Fibroblast of skin of right biceps (primary cell): Measurements from ENCODE around the gene FAM131C.
"Not testable (repeated sequence)": the region's sequence is repeated elsewhere in the genome, so short reads cannot be mapped to it uniquely, and the experiment has no call there.

Experiments used
- DNase-seq: peaks from one replicate; pipeline ENCODE4 v3.0.0-alpha.2; 2013

The FAM131C gene, protein sequence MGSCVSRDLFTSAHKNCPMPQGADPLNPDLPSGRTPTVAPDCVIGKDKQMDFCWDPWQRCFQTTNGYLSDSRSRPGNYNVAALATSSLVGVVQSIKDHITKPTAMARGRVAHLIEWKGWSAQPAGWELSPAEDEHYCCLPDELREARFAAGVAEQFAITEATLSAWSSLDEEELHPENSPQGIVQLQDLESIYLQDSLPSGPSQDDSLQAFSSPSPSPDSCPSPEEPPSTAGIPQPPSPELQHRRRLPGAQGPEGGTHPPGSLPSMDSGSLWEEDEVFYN

DNA sequence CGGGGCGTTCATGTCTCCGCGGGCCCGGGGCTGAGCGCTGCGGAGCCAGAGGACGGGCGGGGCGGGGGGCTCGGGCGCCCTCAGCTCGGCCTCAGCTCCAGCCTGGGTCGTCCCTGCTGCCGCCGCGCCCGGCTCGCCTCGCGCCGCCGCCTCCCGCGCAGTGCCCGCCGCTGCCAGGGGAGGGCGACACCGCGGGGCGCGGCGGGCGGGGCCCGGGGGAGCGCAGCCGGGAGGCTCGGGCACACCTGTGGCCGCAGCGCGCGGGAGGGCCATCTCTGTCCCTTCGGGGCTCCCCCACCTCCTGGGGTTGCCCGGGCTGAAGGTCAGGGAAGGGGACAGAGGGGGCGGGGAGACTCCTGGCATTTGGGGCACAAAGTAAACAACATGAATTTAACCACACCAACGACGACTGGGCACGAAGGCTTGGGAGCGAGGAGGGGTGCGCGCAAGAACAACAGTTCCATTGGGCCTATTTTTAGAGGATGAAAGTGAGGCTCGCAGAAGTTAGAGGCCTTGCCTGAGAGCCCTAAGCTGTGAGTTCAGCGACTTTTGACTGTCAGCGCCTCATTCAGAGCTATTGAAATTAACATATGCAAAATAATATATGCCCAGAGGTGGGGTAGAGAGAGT lies at the start of gene FAM131C:
TSS of gene FAM131C (minus strand) at position 162 of the 630 bp plus-strand sequence. CDS start 209 bp downstream, outside the sequence.
- peak; percentile 23 for DNase-seq

DNA sequence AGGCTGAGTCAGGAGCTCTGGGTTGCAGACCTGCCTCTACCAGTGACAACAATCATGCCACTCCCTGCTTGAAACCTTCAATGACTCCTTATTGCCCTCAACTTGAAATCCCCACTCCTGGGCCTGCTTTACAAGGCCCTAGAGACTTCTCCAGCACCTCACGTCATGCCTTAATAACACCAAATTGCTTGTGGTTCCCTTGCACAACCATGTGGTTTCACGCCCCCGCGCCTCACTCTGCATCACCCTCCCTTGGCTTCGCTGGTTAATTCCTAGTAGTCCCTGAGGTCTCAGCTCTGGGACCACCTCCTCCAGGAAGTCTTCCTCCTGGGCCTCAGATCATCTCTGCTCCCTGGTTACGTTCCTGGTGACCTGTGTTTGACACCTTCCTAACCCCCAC lies 49.5 kb upstream of the FAM131C start:
- DNase-seq, result peak; percentile 93

DNA sequence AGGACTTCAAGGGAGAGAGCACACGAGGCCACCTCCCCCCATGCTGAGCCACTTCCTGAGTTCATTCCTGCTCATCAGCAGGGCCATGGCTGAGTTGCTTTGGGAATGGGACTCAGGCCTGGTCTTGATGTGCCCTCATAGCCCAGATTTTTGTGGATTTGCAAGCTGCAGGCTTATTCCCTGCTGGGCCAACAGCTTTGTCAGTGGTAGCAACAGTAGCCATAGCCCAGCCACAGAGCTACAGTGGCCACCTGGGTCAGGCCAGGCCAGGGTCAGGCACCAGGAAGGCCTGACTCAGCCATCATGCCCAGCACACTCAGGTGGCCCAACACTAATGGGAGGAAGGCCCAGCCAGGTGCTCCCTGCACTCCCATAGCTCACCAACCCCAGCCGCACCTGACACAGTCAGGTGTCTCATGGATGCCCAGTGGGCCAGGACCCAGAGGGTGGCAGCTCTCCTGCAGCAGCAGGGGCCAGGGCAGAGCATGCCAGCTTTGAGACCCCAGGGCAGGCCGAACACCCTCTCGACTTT lies 49.0 kb upstream of the FAM131C start:
- DNase-seq, result peak; percentile 70

DNA sequence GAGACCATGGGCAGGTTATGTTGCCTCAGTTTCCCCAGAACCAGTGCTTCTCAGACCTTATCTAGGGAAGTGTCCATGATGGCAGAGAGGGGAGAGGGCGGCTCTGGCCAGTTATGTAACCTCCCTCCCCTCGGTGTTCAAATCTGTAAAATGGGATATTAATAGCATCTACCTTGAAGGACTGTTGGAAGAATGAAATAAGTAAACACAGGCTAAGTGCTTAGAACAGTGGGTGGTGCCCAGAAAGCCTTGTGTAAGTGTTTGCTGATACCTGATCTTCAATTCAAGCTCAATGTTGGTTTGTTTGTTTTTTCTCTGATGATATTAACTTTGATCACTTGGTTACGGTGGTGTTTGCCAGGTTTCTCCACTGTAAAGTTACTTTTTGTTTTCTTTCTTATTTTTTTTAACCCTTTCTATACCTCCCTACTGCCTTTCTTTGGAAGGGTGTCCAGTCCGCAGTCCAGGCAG lies 47.5 kb upstream of the FAM131C start:
- DNase-seq, result no peak

DNA sequence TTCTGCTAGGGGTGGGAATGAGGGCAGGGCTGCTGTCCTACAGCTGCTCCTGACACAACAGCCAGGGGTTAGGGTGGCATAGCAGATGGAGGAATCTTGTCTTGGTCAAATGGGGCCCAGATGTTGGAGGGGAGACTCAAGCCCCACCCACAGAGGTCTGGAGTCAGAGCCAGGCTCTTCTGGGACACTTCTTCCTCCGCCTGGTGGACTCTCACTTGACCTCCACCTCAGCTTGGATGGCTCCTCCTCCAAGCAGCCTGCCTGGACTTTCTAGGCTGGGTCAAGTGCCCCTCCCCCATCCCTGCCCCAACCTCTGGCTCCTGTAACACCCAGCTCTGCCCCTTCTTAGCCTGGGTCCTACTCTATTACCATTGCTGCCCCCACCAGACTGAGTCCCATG lies 47.0 kb upstream of the FAM131C start:
- DNase-seq, result no peak

DNA sequence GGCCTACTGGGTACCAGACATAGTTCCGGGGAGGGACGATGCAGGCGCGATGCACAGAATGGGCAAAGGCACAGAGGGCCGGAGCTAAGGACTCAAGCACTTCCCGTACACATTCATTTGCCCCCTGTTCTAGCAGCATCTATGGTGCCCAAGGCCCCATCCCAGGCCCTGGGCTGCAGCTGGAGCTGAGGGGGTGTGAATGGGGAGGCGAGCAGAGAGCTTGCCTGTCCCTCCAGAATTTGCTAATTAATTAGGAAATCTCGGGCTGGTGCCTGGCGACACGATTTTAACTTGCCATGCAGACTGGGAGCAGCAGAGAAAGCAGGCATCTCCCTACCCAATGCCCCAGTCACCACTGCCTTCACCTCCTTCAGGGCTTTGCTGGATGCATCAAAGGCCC lies 46.5 kb upstream of the FAM131C start:
- no peak for DNase-seq

DNA sequence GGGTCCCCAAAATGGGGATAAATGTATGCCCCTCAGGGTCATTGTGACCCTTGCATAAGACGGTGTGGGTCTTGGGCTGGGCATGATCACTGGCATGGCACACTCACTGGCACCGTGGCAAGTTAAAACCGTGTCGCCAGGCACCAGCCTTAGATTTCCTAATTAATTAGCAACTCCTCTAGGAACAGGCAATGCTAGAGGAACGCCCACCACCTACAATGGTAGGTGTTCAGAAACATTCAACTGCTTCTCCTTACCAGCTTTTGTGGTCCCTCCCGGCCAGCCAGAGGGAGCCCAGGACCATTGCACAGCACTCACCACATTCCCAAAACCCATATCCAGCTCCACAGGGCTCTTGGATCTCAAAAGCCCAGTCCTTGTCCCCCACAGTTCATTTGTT lies 46.1 kb upstream of the FAM131C start:
- no peak for DNase-seq

DNA sequence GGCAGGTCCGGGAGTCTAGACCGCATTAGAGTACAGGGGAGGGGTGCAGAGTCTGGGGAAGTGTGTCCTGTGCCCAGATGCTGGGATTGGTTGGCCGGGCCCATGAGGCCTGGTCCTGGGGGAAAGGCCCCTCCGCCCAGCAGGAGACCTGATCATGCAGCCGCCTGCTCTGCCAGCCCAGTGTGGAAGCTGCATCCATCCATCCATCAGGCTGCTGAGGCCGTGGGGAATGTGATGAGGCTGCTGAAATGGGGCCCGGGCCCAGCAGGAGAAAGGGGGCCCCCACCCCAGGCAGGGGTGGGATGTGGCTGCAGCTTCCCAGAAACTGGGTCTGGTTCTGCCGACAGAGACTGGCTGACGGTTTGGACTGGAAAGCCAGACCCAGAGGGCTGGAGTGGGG lies 45.3 kb upstream of the FAM131C start:
- DNase-seq, result no peak

DNA sequence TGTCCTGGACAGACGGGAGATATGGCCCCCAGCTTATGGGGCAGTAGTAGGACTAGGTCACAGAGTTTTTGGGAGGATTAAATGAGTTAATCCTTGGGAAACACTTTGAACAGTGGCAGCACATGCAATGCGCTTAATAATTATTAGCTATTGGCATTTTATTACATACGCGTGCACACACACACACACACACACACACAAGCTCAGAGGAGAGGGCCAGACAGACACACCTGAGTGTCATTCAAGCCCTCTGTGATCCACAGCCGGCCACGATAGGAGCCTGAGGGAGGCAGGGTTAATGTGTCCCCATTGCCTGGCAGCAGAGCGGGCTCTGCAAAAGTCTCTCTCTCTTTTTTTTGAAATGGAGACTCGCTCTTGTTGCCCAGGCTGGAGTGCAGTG lies 44.5 kb upstream of the FAM131C start:
- no peak for DNase-seq

DNA sequence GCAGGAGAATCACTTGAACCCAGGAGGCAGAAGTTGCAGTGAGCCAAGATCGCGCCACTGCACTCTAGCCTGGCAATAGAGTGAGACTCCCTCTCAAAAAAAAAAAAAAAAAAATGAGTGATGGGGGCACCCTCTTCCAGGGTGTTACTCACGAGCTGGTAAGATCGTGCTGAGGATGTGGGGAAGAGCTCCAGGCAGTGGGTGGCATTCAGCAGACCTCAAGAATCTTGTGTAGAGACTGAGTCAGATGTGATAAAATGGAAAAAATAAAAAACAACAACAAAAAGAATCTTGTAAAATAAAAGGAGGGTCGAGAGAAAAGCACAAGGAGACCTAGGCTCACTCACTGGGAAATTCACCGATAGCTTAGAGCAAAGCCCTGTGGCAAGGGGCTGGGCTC lies 43.9 kb upstream of the FAM131C start:
- DNase-seq, result peak; percentile 62

DNA sequence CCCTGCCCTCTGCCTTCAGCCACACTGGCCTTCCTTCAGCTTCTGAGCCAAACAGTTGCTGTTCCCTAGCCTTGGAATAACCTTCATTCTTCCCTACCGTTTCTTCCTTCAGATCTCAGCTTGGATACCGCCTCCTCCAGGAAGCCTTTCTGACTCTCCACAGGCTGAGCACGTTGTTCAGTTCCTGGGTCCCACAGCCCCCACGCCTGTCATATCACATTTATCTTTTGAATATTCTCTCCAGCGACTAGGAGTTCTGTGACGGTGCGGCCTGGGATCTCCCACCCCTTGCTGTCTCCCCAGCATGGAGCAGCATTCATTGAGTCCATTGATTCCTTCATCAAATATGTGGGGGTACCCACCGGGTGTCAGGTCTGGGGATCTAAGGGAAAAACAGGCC lies 43.2 kb upstream of the FAM131C start:
- DNase-seq, result no peak

DNA sequence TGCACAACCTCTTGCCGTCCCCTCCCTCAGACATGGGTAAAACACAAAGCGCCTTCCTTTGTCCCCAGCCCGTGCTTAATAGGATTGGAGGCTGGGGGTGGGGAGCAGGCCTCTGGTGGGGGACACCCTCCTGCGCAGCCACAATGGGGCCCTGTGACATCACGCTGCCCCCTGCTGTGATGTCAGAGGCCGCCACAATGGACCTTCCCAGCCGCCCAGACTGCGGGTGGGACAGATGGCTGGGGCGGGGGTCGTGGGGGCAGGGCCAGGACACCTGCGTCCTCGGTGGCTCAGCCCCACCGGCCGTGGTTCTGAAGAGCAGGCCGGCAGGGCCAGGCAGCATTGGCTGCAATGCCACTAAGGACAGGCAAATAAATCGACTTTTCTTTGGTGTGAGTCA lies 42.6 kb upstream of the FAM131C start:
- DNase-seq, result no peak

DNA sequence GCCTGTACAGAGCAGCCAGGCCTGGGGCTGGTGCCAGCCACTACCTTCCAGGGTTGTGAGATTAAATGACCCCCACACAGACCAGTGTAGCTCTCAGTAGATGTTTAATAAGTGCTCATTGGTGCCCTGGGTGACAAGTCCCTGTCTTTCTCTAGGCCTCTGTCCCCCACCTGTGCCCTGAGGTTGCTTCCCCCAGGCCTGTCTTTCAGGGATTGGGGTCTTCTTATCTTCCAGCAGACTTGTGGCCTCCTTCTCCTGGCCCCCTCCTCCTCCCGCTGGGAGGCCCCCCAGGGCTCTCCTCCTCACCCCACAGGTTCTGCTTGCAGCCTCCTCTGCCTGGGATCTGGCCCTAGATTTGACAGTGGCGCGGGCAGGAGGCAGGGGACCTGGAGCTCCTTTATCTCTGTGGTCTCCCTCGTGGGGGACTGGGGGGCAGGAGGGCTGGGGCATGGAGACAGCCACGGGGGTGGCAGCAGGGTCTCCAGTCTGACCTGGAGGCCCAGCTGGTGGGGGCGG lies 42.1 kb upstream of the FAM131C start:
- no peak for DNase-seq

DNA sequence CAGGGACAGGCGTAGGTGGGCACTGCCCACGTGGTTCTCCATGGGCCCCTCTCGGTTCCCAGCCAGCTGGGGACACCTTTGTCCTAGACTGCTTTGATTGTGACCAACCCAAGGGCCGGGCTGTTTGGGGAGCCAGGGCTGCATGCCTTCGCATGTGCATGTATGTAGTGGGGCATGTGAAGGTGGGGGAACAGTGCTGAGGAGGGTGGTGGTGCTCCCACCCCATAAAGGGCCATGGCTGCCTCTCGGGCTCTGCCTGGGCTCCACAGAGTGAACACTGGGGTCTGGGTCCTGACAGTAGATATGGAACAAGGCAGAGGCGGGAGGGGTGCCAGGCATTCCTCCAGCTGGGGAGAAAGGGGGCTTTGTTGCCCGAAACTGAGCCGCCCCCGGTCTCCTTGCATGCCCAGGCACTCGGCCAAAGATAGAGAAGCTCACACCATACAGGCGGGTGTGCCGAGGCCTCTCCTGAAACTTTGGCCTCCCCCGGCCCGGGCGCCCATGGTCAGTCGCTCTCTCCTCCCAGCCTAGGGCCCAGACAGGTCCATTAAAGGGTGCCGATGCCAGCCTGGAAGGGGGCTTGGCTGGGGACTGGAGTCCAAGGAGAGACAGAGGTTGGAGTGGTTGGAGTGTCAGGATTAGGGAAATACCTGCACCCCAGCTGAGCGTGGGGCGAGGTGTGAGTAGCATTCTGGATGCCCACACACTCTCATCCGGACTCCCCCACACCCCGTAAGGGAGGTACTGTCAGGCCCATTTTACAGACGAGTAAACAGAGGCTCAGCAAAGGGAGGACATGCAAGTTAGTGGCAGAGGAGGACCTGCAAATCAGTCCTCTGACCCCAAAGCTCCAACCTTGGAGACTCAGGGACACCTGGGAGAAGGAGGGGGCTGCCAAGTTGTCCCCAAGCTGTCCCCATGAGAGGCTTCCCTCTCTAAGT lies 41.3 kb upstream of the FAM131C start:
- DNase-seq, result no peak

DNA sequence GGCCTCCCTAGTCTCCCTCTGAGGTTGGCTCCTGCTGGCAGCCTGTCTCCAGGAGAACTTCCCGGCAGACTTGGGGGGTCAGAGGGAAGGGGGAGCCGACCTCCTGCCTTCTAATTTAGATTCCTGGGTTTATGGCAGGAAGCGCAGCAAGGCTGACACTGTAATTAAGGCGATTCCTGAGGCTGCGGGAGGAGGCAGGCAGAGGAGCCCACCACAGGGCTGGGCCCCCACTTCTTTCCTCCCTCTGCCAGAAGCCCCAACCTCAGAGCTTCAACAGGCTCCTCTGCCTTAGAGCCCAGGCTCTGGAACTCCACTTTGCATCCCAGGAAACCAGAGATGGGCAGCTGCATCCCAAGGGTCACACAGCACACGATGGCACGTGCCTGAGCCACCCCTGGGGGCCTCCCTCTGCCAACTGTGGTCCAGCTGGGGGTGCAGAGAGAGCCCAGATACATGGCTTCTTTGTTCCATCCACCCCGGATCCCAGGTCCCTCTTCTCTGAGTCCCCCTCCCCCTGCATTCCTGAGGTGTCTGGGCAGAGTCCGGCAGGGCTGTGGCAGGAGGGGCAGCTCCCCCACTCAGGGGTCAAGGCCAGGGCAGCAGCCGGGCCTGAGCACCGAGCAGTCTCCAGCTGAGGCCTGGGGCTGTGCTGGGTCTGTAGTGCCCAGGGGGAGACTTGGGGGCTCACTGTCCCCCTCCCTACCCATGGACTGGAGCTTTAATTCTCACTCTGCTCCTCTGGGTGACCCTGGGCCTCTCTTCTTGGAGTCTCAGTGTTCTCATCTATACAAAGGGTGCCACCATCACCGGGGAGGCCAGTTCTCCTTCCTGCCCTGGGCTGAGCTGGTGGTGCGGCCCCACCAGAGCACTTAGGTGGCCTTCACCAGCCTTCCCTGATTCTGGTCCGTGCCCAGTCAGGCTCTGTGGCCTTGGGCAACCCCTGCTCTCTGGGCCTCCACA lies 39.4 kb upstream of the FAM131C start:
- DNase-seq, result peak; percentile 60

DNA sequence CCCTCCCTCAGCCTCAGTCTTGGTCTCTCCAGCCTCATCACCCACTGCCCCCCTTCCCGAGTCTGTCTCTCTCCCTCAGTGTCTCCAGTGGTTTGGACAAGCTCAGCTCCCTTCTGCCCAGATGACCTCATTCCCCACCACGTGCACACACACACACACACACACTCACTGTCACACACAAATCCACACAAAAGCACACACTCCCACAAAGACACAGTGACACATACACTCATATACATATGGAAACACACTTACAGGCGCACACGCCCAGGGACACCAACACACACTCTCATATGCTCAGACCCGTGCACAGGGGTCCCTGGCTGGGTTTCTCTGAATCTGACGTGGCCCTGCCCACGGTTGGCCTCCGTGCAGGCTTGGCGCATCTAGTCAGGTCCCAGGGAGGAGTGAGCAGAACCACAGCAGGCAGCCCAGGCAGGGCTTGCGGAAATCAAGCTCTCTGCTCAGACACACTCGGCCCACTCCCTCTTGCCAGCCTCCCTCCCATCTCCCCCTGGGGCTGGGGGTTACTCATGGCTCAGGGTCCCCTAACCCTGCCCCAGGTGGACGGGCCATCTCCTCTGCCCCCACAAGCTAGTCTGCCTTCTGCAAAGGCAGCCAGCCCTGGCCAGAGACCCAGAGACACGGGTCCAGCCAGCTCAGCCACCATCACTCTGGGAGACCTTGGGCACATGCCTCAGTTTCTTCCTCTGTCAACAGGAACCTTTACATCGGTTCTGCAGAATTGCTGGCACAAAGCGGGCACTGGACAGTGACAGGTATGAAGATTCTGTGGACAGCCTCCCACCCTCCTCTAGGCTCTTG lies 38.5 kb upstream of the FAM131C start:
- peak; percentile 80 for DNase-seq

DNA sequence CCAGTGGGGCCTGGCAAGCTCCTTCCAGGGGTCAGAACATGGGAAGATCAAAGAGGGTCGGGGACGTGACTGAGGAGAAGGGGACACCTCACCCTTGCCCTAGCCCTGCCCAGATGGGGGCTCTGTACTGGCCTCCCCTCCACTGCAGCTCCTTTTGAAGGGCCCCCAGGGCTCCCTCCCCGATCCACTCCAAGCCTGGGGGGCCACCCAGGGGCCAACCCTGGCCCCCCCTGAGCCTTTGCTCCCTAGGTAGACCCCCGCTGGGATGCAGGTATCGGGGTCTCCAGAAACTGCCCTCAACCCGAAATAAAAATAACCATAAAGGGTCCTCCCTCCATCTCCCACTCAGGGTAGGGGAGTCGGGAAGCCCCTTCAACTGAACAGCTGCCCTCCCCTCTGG lies 37.4 kb upstream of the FAM131C start:
- DNase-seq, result no peak

DNA sequence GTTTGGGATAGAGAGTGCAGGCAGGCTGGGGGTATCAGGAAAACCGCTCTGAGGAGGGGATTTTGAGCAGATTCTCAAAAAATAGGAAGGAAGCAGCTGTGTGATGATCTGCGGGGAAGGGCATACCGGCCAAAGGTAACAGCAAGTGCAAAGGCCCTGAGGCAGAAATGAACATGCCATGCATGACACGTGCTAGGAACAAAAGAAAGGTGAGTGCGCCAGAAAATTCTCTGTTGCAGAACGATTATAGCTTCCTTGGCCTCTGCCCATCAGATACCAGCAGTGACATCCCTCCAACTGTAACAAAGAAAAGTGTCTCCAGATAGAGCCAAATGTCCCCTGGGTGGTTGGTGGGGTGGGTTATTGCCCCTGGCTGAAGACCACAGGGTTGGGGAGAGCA lies 37.0 kb upstream of the FAM131C start:
- no peak for DNase-seq

DNA sequence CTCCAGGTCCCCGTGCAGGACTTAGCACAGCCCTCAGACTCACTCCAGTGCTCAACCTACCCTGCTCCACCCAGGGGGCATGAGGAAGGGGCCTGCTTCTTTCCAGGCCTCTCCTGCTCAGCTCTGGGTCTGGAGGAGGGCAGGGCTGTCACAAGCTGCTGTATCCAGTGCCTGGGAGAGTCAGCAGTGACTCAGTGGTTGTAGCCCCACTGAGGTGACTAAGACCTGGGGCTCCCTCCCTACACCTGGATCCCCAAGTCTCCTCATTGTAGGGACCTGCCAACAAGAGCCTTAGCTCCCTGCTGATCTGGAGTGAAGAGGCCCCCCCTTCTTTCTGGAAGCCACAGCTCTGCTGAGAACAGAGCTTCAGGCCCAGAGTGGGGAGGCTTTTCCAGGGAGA lies 36.1 kb upstream of the FAM131C start:
- no peak for DNase-seq

DNA sequence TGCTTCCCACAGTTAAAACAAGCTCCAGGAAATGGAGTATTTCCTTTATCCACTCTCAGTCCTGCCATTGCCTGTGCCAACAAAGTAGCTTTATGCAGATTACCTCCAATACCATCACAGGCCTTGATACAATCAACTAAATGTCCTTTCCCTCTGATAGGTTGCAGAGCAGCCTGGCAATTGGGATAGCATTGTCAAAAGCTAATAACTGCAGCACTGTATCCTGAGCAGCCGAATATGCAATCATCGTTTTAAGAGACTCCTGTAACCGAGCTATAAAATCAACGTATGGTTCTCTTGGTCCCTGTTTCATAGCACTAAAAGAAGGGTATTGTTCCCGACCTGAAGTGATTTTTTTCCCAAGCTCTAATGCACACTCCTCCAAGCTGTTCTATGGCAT lies 33.6 kb upstream of the FAM131C start:
- DNase-seq, result not testable (repeated sequence)

DNA sequence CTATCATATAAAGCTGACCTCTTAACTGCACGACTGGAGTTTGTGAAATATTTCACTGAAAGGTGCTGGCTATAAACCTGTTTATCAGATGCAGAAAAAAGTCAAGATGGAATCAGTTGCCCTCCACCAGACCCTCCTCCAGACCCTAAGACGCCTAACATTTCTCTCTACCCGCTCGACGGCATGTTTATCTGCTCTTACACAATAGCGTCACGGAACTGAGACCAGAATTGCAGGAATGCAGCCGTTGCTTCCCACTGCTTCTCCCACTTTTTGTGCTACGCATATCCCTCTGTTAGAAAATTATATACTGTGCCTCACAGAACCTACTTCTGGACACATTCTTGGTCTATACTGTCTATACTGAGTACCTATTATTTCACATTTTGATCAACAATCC lies 28.2 kb upstream of the FAM131C start:
- DNase-seq, result no peak
